IPS DF 6.9 (cell line): ENCODE measurements around the gene UVSSA.

Experiments
- DNase-seq: peaks from one replicate; pipeline ENCODE4 v3.0.0-alpha.2; 2013; ENCODE audit warnings: low read depth, low spot score
- H3K27ac ChIP-seq: one replicate; pipeline ENCODE4 v1.5.1; 2013; ENCODE audit warnings: low read length, control low read depth
- H3K27me3 ChIP-seq: 2 replicates; pipeline ENCODE4 v1.6.1; 2013; ENCODE audit warnings: mild to moderate bottlenecking, low read length; ENCODE audit not compliant: control insufficient read depth, insufficient read depth
- H3K36me3 ChIP-seq: 2 replicates; pipeline ENCODE4 v1.6.1; 2013; ENCODE audit warnings: low read length; ENCODE audit not compliant: control insufficient read depth, insufficient read depth
- H3K4me1 ChIP-seq: 2 replicates; pipeline ENCODE4 v1.6.1; 2013; ENCODE audit warnings: low read length; ENCODE audit not compliant: control insufficient read depth, insufficient read depth
- H3K4me3 ChIP-seq: 2 replicates; pipeline ENCODE4 v1.5.1; 2013; ENCODE audit warnings: mild to moderate bottlenecking, low read length
- H3K9me3 ChIP-seq: 2 replicates; pipeline ENCODE4 v1.6.1; 2013; ENCODE audit warnings: low read length, inconsistent platforms; ENCODE audit not compliant: control insufficient read depth, insufficient read depth
- whole genome bisulfite sequencing: extraction: QIAGEN DNeasy Blood & Tissue Kit; methylation state at CpG from one replicate; pipeline ENCODE4 v1.1.7; 2013; ENCODE audit warnings: mixed read lengths, missing lambda C conversion rate; ENCODE audit not compliant: insufficient read length, insufficient coverage; 5-methylcytosine and 5-hydroxymethylcytosine counted together

UVSSA gene

GRCh38 chr4:1406981-1407656 is 60.1 kb downstream of the UVSSA start:
- no peak for DNase-seq

GRCh38 chr4:1407657-1408333 is 60.8 kb downstream of the UVSSA start:
- H3K4me3 ChIP-seq = no peak overlapping the region
- peaks cover 68% of the 10 kb centered on the region for H3K27me3 ChIP-seq
- H3K27ac ChIP-seq = no peak overlapping the region
- DNase-seq = no peak
- no peaks in the 10 kb centered on the region for H3K9me3 ChIP-seq
- peaks cover 1% of the 10 kb centered on the region; the same call in 1 of the 2 replicates for H3K4me1 ChIP-seq
- H3K36me3 ChIP-seq = no peaks in the 10 kb centered on the region; the same call in 1 of the 2 replicates
- WGBS = no CpG with 5 or more reads among the region's 53 CpGs

More at GRCh38 chr4:1406981-1407656, 60.1 kb downstream of the UVSSA start:
- Histone ChIP-seq H3K27ac (no peak overlapping the region), H3K36me3 (no peaks in the 10 kb centered on the region; the same call in 1 of the 2 replicates), H3K27me3 (peaks cover 75% of the 10 kb centered on the region), H3K9me3 (no peaks in the 10 kb centered on the region), H3K4me3 (no peak overlapping the region), H3K4me1 (peaks cover 2% of the 10 kb centered on the region; the same call in 1 of the 2 replicates)
- no CpG with 5 or more reads among the region's 50 CpGs for WGBS

- H3K27me3 ChIP-seq = peaks cover 63% of the 10 kb centered on the region
- no peaks in the 10 kb centered on the region for H3K9me3 ChIP-seq
- no peak overlapping the region for H3K27ac ChIP-seq
- H3K4me3 ChIP-seq = no peak overlapping the region
- no peaks in the 10 kb centered on the region; the same call in 1 of the 2 replicates for H3K36me3 ChIP-seq
- peaks cover 1% of the 10 kb centered on the region; the same call in 1 of the 2 replicates for H3K4me1 ChIP-seq
- WGBS = no CpG with 5 or more reads among the region's 22 CpGs
- DNase-seq = no peak
These were observed 61.4 kb downstream of the UVSSA start for GRCh38 chr4:1408418-1408817.

- no peak for DNase-seq
- Histone ChIP-seq H3K36me3 (no peaks in the 10 kb centered on the region; the same call in 1 of the 2 replicates), H3K4me3 (no peak overlapping the region), H3K27me3 (peaks cover 57% of the 10 kb centered on the region), H3K27ac (no peak overlapping the region), H3K9me3 (no peaks in the 10 kb centered on the region), H3K4me1 (peaks cover 1% of the 10 kb centered on the region; the same call in 1 of the 2 replicates)
- WGBS = no CpG with 5 or more reads among the region's 14 CpGs
These were observed 62.1 kb downstream of the UVSSA start for GRCh38 chr4:1409079-1409478.

GRCh38 chr4:1409491-1410425 is 62.8 kb downstream of the UVSSA start:
- Histone ChIP-seq H3K36me3 (no peaks in the 10 kb centered on the region; the same call in 1 of the 2 replicates), H3K4me1 (peaks cover 1% of the 10 kb centered on the region; the same call in 1 of the 2 replicates), H3K27ac (no peak overlapping the region), H3K27me3 (peaks cover 51% of the 10 kb centered on the region), H3K4me3 (no peak overlapping the region), H3K9me3 (no peaks in the 10 kb centered on the region)
- WGBS = no CpG with 5 or more reads among the region's 27 CpGs
- DNase-seq = no peak

- Histone ChIP-seq H3K27ac (no peak overlapping the region), H3K4me1 (peaks cover 3% of the 10 kb centered on the region), H3K36me3 (no peaks in the 10 kb centered on the region; the same call in 1 of the 2 replicates), H3K4me3 (no peak overlapping the region), H3K27me3 (peaks cover 41% of the 10 kb centered on the region), H3K9me3 (no peaks in the 10 kb centered on the region)
- no CpG with 5 or more reads among the region's 48 CpGs for WGBS
- peak; percentile 64 for DNase-seq
These were observed 63.7 kb downstream of the UVSSA start for GRCh38 chr4:1410491-1411325.

- no peak overlapping the region for H3K4me3 ChIP-seq
- DNase-seq = no peak
- H3K27me3 ChIP-seq = peaks cover 31% of the 10 kb centered on the region
- no peaks in the 10 kb centered on the region for H3K9me3 ChIP-seq
- H3K4me1 ChIP-seq = peaks cover 3% of the 10 kb centered on the region
- no CpG with 5 or more reads among the region's 17 CpGs for WGBS
- H3K27ac ChIP-seq = no peak overlapping the region
- no peaks in the 10 kb centered on the region; the same call in 1 of the 2 replicates for H3K36me3 ChIP-seq
These were observed 64.7 kb downstream of the UVSSA start for GRCh38 chr4:1411436-1412375.

- H3K9me3 ChIP-seq = no peaks in the 10 kb centered on the region
- no CpG with 5 or more reads among the region's 15 CpGs for WGBS
These were observed 65.6 kb downstream of the UVSSA start for GRCh38 chr4:1412376-1413203.

More at GRCh38 chr4:1412376-1413203, 65.6 kb downstream of the UVSSA start:
- Histone ChIP-seq H3K27ac (no peak overlapping the region), H3K27me3 (peaks cover 22% of the 10 kb centered on the region), H3K4me1 (peaks cover 2% of the 10 kb centered on the region), H3K4me3 (no peak overlapping the region), H3K36me3 (no peaks in the 10 kb centered on the region)
- DNase-seq = no peak
